HG03045 (cell line): ENCODE data around the gene RPS6KA2.

Experiments used
- ATAC-seq: cut with Tn5 transposase; IDR thresholded peaks from one replicate; pipeline ENCODE4 v1.9.1; 2021; ENCODE audit warnings: mild to moderate bottlenecking, moderate library complexity; ENCODE audit not compliant: unreplicated experiment

The RPS6KA2 gene

DNA sequence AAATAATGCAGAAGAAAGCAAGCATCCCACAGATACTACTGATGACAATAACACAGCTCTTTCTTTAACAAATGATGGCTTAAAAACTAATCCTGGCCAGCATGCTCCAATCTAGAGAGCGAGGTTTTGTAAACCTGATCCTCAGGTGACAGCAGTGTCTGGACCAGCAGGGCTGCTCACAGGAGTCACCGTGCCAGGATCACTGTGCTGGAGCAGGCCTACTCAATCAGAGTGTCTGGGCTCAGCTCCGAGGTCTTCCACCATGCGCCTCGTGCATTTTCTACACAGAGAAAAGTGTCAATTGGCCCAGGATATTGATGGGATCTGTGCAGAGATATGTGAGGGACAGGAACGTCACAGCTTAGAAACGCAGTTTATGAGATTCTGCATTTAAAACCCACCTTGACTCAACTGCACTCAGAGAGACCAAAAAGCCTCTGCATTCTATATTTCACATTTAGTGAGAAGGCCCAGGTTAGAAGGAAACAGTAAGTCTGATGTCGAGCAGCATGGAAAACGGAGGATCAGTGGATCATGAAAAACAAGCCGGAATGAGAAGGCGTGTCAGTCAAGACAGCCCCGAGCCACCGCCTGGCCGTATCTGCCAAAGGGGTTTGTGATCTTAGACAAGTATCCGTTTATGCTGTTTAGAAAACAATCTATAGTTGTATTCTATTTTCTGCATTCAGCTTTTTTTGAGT, 48.4 kb downstream of the RPS6KA2 start:
- ATAC-seq = no peak

GRCh38 chr6:166575205-166575604, 51.8 kb downstream of the RPS6KA2 start:
- ATAC-seq = no peak

GRCh38 chr6:166573511-166574216, 53.4 kb downstream of the RPS6KA2 start:
- ATAC-seq = no peak

GRCh38 chr6:166572370-166573261, 54.4 kb downstream of the RPS6KA2 start:
- no peak for ATAC-seq

DNA sequence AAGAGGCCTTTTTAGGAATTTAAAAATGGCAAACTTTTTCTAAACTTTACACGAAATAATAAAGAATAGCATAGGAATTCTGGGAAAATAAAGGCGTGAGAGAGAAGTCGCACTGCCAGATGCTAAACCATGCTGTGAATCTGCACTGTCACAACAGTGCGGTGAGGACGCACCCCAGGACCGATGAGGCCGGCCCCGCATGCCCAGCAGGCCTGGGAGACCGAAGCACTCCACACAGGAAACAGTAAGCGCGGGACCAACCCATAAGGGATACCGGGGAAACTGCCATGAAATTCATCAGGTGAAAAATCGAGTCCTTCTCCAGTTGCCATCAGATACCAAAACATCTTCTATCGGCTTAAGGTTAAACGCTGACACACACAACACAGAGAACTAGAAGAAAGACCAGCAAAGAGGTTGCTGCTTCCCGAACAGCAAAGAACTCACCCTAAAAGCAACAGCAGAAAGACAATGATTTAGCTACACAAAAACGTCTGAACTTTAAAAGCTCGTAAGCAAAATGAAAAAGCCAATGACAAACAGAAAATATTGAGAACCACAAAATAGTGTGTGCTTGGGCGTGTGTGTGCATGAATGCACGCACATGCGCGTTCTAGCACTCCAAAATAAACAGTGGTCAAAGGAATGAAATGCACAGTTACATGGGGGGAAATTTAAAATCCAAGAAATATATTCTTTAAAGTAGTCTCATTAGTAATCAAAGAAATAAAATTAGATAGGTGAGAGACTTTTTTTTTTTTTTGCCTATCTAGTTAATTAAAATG, 55.9 kb downstream of the RPS6KA2 start:
- no peak for ATAC-seq

- ATAC-seq = no peak
Measured at GRCh38 chr6:166569206-166569605, 57.8 kb downstream of the RPS6KA2 start.

DNA sequence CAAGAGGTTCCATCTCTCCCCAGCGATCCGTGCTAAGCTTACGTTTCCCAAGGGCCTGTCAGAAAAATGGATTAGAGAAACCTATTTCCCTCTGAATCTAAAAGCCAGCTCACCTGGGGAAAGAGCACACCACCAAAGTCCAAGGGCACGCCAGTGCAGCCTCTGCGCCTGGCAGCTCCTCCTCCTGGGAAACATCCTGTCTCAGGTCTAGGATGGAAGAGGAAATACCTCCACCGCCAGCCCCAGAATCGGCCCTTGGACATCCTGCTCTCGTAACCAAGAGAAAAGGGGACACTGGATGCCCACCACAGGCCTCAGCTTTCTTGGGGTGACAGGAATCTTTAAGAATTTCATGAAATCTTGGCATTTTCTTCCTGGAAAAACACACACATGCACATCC, 59.2 kb downstream of the RPS6KA2 start:
- ATAC-seq = no peak

- ATAC-seq = no peak
Measured at GRCh38 chr6:166567107-166567506, 59.9 kb downstream of the RPS6KA2 start.

DNA sequence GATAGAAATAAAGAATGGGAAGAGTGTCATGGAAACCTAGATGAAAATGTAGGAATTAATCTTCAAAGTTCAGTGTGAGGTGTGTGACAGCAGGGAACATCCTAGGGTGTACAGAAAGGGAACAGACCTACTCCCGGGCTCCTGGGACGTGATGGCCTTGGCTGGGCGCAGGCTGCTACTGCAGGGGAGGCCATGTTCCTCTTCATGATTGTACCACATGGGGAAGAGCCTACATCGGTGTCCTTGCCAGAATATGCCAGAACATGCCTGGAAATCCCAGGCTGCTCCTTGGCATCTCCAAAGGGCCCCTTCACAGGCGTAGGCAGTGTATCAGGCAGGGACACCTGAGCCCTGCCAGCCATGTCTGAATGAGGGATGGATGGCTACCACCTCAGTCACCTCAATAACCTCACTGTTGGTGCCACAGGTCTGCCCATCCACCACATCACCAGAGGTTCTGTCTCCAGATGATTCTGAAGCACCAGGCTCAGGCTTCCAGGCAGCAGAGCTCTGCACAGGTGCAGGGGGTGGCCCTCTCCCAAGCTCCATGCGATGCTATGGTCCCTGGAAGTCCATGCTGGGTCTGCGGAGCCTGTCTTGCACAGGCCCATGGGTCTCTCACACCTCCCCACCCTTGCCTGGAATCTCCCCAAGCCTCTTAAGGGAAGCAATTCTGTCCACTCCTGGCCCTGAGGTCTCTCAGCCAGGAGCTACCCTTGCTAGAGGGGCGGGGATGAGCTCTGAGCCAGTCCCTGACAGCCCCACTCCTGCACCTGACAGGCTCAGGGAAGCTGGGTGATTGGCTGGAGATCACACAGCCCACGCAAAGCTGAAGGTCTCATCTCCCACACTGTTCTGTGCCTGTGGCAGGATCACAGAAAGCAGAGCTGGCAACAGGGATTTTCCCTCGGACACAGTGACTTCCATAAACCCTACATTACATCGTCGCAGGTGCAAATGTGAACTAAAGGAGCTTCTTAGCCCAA, 60.7 kb downstream of the RPS6KA2 start:
- no peak for ATAC-seq

DNA sequence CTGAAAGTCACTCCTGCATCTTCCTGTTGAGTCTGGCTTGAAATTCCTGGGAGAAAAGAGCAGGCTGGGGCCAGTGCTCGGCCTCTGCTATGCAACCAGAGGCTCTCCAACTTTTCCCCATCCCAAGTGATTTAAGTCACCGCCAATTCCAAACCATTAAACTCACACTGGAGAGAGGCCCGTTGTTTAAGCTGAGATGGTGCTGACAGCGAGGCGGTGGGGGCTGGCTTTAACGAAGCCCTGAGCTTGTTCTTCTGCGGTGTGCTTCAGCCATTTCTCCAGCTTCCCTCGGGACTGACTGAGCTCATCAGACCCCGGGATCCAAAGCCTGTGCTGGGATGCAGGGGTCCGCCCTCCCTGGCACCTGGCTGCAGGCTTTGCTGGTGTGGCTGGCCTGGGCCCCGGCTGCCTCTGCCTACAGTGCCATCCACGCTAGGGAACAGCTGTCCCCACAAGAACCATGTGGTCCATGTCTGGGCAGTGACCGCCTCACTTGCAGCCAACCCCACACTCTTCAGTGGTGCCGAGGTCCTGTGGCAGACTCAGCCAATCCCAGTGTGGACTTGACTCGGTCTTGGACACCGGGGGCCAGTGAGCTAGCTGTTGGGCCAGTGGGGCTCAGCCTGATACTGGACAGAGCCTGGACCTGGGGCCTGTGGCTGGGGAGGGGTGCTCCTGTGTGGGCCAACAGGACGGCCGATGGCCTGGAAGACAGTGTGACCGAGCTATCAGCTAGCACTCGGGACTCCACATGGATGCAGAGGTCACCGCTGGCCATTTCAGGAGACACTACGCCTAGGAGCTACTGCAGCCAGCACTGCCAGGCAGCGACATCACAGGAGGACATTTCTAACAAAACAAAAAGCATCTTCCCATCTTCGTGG, 61.7 kb downstream of the RPS6KA2 start:
- ATAC-seq = no peak

DNA sequence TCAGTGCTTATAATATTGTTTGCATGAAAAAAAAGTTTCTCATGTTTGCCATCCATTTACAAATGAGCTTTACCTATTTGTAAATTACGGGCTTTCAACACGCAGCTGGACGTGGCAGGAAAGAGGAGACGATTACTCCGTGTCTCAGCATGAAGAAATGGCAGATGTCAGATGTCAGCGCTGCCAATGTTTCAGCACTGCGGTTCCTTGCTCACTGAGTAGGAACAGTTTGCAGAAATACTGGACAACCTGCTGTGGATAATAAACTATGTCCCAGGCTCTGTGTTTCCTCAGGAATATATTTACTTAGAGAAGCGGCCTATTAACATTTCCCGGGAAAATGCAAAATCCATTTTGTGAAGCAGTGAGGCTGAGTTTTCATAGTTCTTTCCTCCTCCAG, 63.2 kb downstream of the RPS6KA2 start:
- no peak for ATAC-seq

DNA sequence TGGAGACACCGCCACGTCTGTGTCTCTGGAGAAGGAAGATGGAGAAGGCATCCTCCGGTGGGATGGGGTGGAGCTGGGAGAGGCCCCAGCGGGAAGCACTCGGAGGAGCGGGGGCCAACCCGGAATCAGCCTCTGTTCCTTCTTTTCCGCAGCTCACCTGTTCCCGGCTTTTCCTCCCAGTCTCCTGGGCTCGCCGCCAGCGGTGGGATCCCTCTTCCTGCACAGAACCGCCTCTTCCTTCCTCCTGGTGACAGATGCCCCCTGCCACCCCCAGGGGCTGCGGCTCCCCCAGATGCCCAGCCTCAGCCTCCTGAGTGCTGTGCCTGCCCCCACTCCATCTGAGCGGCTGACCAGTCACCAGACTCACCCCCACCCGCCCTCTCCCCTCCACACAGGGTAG, 63.9 kb downstream of the RPS6KA2 start:
- ATAC-seq = no peak

- no peak for ATAC-seq
Measured at GRCh38 chr6:166562726-166563125, 64.3 kb downstream of the RPS6KA2 start.

DNA sequence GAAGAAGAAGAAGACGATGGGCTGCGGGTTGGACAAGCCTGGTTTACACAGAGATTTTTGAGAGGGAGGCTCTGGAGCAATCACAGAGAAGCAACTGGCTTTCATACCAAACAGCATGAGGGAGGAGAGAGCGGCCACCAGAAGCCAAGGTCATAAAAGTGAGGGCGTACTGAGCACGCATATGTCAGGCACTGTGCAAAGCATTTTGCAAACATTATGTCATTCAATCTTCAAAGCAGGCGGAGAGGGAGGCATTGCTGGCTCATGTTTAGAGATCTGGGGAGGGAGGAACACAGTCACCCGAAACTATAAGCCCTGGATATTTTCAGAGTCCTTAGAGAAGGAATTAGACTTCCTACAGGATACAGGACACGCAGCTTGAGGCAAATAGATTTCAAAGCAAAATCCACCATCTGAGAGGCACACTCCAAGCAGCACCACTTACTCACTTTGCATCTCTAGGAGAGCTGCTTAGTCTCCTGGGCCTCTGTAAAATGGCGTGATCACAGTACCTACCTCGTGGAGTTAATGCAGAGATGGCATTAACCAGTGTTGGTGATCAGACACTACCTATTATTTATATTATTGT, 65.2 kb downstream of the RPS6KA2 start:
- no peak for ATAC-seq

- ATAC-seq = no peak
Measured at GRCh38 chr6:166560222-166560621, 66.8 kb downstream of the RPS6KA2 start.

DNA sequence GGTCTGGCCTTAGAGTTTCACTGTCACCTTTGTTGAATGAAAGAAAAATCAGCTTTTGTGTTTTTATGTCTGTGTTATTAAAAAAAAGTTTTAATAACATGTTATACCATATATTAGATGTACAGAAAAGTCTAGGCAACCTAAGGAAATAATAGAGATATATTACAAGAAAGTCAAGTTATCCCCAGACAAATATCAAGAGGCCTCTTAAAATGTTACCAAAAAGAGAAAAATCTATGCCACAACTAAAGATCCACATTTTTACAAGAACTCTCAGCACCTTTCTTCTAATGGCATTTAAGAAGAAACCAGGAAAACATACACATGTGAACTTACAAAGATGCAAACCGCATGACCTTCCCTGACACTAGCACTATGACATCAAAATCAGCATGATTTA, 67.4 kb downstream of the RPS6KA2 start:
- no peak for ATAC-seq

DNA sequence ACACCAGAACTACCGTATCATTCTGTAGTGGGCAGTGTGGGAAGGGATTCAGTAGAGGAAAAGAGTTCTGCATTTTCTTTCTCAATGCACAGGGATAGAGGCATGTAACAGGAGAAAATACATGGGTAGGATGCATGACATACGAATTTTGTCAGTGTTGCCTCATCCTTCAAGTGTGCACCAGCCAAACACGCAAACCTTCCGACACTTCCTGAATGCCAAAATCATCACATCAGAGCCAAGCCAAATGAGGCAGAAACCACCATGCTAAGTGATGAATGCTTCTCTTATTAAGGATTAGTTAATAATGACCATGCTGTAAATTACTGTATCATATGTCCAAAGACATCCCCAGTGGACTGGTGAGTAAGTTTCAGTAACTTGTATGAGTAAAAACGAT, 67.8 kb downstream of the RPS6KA2 start:
- ATAC-seq = no peak
